ENCODE measurements around the gene PTPRM.

- no peak for TF ChIP-seq SIN3A (conservative IDR thresholded peaks at IDR 0.05 in 1 of 2, IDR thresholded peaks at IDR 0.05 in 1 of 2; ENCODE audit: low read depth in 1 of 2, low read length in 2 of 2)
- no peak for TF ChIP-seq CTCF (IDR thresholded peaks at IDR 0.05; ENCODE audit: control extremely low read depth in 1 of 3, insufficient read depth in 1 of 3, low read depth in 1 of 3, low read length in 3 of 3)
- no peak for TF ChIP-seq POLR2AphosphoS5 (IDR thresholded peaks at IDR 0.05; ENCODE audit: low read depth, low read length)
- TF ChIP-seq EZH2 (IDR thresholded peaks at IDR 0.05; ENCODE audit: low read depth, low read length, severe bottlenecking): no peak
- no peak for TF ChIP-seq KDM4A (IDR thresholded peaks at IDR 0.05; ENCODE audit: low read depth, low read length, severe bottlenecking)
- TF ChIP-seq GABPA (IDR thresholded peaks at IDR 0.05; ENCODE audit: borderline replicate concordance, insufficient read depth, low read length): no peak
- TF ChIP-seq, protein P1, sequence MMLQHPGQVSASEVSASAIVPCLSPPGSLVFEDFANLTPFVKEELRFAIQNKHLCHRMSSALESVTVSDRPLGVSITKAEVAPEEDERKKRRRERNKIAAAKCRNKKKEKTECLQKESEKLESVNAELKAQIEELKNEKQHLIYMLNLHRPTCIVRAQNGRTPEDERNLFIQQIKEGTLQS (IDR thresholded peaks at IDR 0.05; ENCODE audit: insufficient read depth, low read depth, low read length): no peak
- TF ChIP-seq ASH2L (IDR thresholded peaks at IDR 0.05; ENCODE audit: low read length): no peak
- TF ChIP-seq CBX5 (IDR thresholded peaks at IDR 0.05; ENCODE audit: low read depth, low read length): no peak
- TF ChIP-seq EP300 (IDR thresholded peaks at IDR 0.05; ENCODE audit: borderline replicate concordance in 1 of 2, low read depth in 2 of 2, low read length in 2 of 2): no peak
These were observed 188.8 kb downstream of the PTPRM start for GRCh38 chr18:7755753-7756475.
